HG03095 (cell line): ENCODE results near the gene ASB9.
A peak's percentile ranks its signal among the peaks of the same experiment; 100 is the strongest.
"Not testable (repeated sequence)": the region's sequence is repeated elsewhere in the genome, so short reads cannot be mapped to it uniquely, and the experiment has no call there.

Experiments
- ATAC-seq: cut with Tn5 transposase; IDR thresholded peaks from one replicate; pipeline ENCODE4 v1.9.1; 2021; ENCODE audit warnings: moderate library complexity; ENCODE audit not compliant: unreplicated experiment

Gene ASB9

GRCh38 chrX:15242899-15243555 is 26.9 kb downstream of the ASB9 start:
- no peak for ATAC-seq

- ATAC-seq = no peak
These were observed 28.6 kb downstream of the ASB9 start for GRCh38 chrX:15241301-15241700.

DNA sequence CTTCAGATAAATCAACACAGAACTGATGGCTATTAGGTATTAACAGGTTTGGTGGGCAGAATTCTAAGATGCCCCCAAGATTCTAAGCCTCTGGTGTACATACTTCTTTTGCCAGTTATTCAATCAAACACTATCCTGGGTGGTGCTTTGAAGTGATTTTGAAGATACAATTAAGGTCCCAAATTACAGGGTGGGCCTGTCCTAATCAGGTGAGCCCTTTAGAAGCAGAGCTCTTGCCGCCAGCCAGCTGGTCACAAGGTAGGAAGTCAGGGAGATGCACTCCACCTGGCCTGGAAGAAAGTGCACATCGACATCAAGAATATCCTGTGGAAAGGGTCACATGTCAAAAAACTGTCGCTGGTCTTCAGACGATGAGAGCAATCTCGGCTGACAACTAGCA is 29.5 kb downstream of the ASB9 start:
- no peak for ATAC-seq

- no peak for ATAC-seq
These were observed 33.7 kb downstream of the ASB9 start for GRCh38 chrX:15236146-15236545.

DNA sequence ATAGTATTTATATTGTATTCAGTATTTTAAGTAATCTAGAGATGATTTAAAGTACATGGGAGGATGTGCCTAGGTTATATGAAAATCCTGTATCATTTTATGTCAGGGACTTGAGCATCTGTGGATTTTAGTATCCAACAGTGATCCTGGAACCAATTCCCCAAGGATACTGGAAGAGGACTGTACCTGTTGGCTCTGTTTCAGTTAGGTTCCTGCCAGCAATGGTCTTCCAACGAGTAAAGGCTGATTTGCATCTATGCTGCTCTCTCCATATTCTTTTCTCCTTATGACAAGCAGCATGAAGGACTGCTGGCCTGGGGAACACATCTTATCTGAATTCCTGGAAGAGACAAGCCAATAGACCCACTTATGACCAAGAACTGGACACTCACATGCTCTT is 34.9 kb downstream of the ASB9 start:
- no peak for ATAC-seq

DNA sequence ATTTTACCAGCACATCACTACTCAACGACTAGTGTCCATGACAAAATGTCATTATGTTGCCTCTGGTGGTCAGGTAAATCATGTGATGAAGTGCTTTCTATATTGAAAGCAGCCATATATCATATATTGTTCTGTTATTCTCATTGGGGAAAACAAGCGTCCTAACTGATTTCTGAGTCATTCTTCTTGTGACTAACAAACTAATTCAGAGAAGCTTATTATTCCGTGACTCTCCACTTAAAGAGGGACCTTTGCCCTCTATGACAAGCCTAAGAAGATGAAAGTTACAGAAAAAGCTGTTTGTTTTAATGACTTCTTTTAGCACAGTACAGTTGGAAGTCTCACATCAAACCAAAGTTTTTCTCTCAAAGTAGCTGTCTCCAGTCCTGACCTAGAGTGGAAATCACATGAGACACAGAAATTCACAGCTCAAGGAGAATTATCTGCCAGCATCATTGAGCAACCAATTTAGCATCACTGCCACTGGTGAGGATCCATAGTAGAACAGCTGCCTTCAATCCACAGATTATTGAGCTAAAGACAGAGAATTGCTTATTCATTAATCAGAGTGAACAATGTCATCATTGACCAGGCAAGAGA is 36.4 kb downstream of the ASB9 start:
- ATAC-seq = no peak

- ATAC-seq = no peak
These were observed 45.1 kb downstream of the ASB9 start for GRCh38 chrX:15224747-15225146.

DNA sequence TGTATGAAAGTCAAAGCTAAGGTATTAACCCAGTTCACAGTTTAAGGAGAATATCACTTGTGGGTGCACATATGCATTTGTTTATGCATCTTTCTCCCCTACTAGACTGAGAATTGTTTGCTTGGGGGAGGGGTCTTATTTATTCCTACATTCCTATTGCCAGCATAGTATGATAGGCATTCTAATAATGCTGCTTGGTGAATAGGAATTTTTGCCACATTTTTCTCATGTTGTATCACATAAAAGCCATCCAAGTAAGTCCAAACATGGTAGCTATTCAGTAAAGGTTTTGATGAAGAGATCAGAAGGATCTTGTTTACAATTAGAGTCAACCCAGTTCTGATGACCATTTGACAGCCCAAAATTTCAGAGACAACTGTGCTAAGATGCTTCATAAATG is 48.6 kb downstream of the ASB9 start:
- ATAC-seq = no peak

GRCh38 chrX:15217161-15217560 is 52.7 kb downstream of the ASB9 start:
- no peak for ATAC-seq

- no peak for ATAC-seq
These were observed 53.6 kb downstream of the ASB9 start for GRCh38 chrX:15216280-15216679.

GRCh38 chrX:15215366-15215765 is 54.5 kb downstream of the ASB9 start:
- ATAC-seq = no peak

- no peak for ATAC-seq
These were observed 55.3 kb downstream of the ASB9 start for GRCh38 chrX:15214588-15214987.

- ATAC-seq = no peak
These were observed 60.8 kb downstream of the ASB9 start for GRCh38 chrX:15209096-15209495.

DNA sequence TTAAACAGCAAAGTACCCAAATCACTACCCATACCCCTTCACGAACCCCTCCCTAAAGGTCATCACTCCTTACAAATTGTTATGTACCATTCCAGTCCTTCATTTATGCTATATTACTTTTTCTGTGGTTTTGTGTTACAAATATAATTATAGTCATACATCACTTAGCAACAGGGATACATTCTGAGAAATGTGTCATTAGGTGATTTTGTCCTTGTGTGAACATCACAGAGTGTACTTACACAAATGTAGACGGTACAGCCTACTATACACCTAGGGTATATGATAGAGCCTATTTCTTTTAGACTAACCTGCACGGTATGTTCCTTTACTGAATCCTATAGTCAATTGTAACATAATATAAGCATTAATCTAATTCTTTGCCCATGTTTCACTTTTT is 61.9 kb downstream of the ASB9 start:
- ATAC-seq = no peak

DNA sequence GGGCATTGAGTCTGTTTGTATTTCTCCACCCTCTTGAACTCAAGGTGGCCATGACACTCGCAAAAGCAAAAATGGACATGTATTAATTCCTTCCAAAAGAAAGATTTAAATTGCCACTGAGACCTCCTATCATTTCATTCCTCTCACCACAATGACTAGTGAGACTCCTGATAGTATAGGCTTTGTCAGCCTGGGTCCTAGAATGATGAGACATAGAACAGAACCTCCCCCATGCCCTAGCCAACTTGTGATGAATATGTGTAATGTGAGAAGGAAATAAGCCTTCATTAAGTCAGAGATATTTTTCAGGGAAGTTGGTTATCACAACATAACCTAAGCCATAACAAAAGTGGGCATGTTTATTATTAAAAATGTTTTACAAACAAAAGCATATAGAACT is 62.5 kb downstream of the ASB9 start:
- ATAC-seq = no peak

DNA sequence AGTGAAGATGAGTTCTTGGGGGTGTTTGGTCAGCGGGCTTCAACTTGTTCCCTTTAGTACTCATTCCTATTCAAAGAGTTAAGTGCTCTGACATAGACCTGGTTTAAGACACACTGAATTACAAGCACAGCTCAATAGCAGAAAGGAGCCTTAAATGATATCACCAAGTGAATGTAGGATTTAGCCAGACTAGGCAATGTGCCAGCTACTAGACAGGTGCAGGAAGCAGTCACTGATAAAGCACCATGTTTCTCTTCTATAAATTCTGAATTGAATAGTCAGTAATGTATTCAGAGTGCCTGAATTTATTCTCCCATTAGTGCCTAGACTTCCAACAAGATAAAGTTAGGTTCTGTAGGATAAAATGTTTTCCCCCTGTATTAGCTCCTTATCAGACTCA is 63.6 kb downstream of the ASB9 start:
- no peak for ATAC-seq

GRCh38 chrX:15204130-15204751 is 65.6 kb downstream of the ASB9 start:
- ATAC-seq = peak; percentile 77

DNA sequence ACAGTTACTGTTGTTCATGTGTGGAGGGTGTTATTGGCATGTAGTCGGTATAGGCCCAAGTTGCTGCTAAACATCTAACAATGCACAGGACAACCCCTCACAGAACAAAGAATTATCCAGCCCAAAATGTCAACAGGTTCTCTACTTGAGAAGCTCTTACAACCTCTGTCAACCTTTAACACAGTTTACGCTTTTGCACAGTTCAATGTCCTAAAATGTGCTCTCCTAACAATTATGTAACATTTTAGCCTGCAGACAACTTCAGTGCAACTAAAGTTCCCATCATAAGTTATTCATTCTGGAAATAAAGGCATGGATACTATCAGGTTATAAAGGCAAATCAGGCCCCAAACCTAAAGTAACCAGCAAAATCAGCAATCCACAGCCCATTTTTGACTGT is 66.2 kb downstream of the ASB9 start:
- ATAC-seq = no peak

DNA sequence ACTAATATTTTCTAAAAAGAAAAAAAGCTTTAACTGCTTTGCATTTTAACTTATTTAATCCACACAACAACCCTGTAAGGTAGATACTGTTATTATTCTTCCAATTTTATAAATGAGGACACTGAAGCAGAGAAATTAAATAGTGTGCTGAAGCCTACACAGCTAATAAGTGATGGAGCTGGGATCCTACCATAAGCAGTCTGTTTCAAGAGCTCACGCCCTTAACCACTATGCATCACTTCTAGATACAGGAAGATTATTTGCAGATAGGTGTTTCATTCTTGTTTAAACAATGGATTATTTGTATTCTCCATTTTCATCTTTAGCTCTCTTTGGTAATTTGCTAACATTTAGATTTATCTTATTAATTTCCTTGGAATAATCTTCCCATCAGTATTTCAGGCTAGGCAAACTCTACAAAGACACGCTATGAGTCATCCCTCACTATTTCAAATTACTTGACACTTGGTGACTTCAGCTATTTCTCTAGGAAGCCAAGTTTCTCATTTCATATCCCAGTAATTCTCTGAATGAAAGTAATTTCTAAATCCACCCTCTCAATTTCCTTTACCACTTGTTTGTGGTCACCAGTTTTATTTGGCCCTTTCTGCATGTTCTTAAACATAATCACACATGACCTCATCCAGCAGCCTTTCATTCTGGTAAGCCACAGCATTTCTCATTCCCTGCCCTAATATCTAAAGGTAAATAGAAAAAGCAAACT is 67.3 kb downstream of the ASB9 start:
- ATAC-seq = no peak

DNA sequence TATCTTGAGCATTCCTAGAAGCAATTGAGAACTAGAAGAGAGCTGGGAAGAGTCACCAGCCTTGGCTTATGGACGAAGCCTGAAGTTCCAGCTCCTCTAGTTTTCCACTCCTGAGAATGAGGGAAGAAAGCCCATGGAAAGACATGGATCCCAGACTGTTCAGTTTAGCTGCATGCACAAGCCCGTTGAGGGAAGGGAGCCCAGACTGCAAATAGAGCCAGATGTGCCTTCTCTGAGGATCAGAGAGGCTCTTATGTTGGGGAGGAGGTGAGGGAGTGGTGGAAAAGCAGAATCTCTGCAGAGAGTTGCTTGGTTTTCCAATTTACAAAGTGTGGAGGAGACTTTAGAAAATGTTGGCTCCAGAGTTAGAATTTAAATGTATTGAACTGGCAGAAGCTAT is 69.0 kb downstream of the ASB9 start:
- ATAC-seq = no peak

- not testable (repeated sequence) for ATAC-seq
These were observed 71.2 kb downstream of the ASB9 start for GRCh38 chrX:15198608-15199202.

- ATAC-seq = no peak
These were observed 75.7 kb downstream of the ASB9 start for GRCh38 chrX:15194146-15194545.
